ENCODE results near the gene PGA5.

- no peak for TF ChIP-seq CTCF (IDR thresholded peaks at IDR 0.05; ENCODE audit: borderline replicate concordance, extremely low read depth, low read length, poor library complexity, severe bottlenecking)
- TF ChIP-seq EZH2 (IDR thresholded peaks at IDR 0.05; ENCODE audit: borderline replicate concordance, low read depth, low read length, severe bottlenecking) = no peak
Observed at GRCh38 chr11:61198361-61198760, 42.6 kb upstream of the PGA5 start.

All from DND-41 (cell line).